Right renal cortex interstitium (tissue), 3 donors: ENCODE data around the gene WFDC1. TPM values are rescaled to one million over a fixed set of nuclear protein-coding genes. Genes with fewer than 3 reads are reported as not detected.
"Not testable (repeated sequence)": the region's sequence is repeated elsewhere in the genome, so short reads cannot be mapped to it uniquely, and the experiment has no call there.

Experiments
- DNase-seq, 3 donors: peaks; one replicate each; pipeline ENCODE4 v3.0.0-alpha.2; 2013; ENCODE audit warnings: low read depth in 3 of 3, low spot score in 2 of 3
- polyA plus RNA-seq, 3 donors: library from polyadenylated mRNA; unstranded; fragments of 120-200 nt; gene quantifications; one replicate each; pipeline ENCODE4 v1.2.1, GENCODE V29; 2013; ENCODE audit not compliant: insufficient read length in 3 of 3

Gene WFDC1
- polyA plus RNA-seq, 3 donors = 2.7 to 3.5 (median 3.1) TPM

- DNase-seq = no peak
Observed at GRCh38 chr16:84324434-84325262, 30.0 kb downstream of the WFDC1 start.

DNA sequence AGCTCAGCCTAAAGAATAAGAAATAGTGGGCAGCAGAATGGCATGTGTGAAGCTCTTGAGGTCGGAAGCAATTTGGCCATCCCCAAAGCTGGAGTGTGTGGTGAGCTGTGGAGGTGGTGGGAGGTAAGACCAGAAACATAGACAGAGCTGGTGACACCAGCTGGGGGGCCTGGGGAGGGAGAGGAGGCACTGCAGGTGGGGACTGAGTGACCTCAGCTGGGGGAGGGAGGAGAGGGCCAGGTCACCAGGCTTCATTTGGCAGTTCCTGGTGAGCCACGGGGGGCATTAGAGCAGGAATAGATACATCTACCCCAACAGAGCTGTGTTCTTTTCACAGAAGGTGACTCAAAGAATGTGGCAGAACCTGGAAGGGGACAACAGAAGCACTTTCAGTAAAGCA is 31.9 kb downstream of the WFDC1 start:
- DNase-seq = no peak

DNA sequence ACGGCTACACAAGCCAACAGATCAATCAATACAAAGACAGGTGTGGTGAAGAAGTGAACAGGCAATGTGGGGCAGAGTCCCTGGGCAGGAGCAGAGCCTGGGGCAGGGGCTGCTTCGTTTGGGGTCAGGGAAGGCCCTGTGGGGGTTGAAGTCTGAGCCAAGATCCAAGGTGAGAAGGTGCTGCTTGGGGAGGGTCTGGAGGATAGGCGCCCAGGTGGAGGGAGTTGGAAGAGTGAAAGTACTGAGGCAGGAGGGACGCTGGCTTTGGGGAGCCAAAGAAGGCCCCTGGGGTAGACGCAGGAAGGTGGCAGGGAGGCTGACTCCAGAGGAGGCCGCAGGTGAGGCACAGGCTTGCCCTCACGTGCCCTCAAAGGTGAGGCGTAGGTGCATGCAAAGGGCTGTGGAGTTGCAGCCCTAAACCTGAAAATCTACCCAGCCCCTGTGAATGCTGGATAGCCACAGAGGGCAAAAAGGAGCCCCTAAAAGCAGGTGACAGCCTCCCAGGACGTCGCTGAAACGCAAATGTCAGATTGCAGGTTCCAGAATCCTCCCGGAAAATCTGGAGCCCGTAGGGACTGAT is 33.3 kb downstream of the WFDC1 start:
- no peak for DNase-seq

GRCh38 chr16:84329016-84329415 is 34.3 kb downstream of the WFDC1 start:
- DNase-seq = no peak

GRCh38 chr16:84329843-84330684 is 35.4 kb downstream of the WFDC1 start:
- DNase-seq = no peak

DNA sequence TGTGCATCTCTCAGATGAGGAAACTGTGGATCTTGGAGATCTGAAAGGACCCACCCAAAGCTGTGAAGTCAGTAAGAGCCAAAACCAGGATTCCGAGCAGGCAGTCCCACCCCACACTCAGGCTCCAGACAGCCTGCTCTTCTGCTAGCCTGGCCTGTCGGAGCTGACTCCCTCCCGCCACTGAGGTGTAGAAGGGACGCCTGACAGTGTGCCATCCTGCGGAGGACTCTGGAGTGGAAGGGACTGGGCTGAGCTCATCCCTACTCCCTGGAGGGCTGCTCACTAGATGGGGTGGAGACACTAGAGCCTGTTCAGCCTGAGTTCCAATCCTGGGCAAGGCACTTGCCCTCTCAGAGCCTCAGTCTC is 36.0 kb downstream of the WFDC1 start:
- no peak for DNase-seq

- no peak for DNase-seq
Observed at GRCh38 chr16:84331998-84332780, 37.5 kb downstream of the WFDC1 start.

DNA sequence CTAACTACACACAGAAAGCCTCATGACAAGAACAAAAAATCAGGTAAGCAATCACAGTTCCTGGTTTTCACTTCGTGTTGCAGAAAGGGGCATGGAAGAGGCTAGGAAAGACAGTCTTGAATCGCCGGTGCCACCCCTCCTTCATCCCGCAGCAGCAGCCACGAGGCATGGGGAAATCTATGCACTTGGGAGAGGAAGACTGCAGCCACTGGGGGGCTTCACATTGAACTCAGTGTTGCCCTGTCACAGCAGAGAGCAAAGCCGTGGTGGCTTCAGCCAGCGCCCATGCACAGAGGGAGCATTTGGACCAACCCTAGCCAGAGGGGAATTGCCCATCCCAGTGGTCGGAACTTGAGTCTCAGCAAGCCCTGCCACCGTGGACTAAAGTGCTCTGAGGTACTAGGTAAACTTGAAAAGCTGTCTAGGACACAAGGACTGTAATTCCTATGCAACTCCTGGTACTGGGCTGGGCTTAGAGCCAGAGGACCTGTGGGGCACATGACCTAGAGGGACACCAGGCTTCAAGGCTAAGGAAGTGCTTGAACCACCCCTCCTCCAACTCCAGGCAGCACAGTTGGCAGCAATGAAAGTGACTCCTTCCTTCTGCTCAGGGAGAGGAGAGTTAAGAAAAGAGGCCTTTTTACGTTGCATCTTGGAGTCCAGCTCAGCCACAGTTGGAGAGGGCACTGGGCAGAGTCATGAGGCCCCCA is 38.5 kb downstream of the WFDC1 start:
- DNase-seq = no peak

DNA sequence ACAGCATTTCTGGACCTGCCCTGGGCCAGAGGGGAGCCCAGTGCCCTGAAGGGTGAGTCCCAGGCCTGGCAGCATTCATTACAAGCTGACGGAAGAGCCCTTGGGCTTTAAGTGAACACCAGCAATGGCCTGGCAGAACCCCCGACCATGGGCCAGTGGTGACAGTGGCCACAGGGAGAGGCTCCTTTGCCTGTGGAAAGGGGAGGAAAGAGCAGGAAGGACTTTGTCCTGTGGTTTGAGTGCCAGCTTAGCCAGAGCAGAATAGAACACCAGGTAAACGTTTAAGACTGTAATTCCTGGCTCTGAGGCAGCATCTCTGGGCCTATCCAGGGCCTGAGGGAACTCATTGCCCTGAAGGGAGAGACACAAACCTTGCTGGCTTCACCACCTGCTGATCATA is 39.4 kb downstream of the WFDC1 start:
- no peak for DNase-seq

DNA sequence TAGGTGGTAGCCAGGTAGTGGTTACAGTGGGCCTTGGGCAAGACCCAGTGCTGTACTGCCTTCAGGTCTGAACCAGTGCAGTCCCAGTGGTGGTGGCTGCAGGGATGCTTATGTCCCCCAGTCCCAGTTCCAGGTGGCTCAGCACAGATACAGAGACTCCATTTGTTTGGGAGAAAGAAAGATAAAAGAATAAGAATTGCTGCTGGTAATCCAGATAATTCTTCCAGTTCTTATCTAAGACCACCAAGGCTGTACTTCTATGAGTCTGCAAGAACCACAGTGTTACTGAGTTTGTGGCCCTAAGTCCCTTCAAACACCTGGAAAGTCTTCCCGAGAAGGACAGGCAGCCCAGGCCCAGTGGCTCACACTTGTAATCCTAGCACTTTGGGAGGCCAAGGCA is 39.8 kb downstream of the WFDC1 start:
- DNase-seq = no peak

DNA sequence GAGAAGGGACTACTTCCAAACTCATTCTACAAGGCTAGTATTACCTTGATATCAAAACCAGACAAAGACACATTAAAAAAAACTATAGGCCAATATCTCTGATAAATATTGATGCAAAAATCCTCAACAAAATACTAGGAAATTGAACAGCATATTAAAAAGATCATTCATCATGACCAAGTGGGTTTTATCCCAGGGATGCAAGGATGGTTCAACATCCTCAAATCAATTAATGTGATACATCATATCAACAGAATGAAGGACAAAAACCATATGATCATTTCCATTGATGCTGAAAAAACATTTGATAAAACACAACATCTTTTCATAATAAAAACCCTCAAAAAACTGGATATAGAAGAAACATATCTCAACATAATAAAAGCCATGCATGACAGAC is 42.6 kb downstream of the WFDC1 start:
- not testable (repeated sequence) for DNase-seq

DNA sequence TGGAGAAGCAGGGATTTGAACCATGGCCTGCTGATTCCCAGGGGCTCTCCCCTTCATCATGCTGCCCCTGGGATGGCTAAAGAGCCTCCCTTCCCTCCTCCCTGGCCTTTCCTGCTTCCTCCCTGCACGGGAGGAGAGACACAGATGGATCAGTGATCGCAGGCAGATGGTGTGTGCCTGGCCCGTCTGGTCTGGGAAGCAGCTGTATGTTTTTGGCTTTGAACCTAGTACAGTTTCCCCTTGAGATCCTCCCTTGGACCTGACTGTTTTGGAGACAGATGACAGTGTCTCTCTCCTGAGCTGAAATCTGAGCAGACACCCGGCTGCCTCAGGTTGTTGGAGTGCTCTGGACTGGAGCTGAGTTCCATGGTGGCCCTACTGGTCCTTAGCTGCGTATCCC is 44.6 kb downstream of the WFDC1 start:
- no peak for DNase-seq

GRCh38 chr16:84339766-84340165 is 45.1 kb downstream of the WFDC1 start:
- DNase-seq = no peak

DNA sequence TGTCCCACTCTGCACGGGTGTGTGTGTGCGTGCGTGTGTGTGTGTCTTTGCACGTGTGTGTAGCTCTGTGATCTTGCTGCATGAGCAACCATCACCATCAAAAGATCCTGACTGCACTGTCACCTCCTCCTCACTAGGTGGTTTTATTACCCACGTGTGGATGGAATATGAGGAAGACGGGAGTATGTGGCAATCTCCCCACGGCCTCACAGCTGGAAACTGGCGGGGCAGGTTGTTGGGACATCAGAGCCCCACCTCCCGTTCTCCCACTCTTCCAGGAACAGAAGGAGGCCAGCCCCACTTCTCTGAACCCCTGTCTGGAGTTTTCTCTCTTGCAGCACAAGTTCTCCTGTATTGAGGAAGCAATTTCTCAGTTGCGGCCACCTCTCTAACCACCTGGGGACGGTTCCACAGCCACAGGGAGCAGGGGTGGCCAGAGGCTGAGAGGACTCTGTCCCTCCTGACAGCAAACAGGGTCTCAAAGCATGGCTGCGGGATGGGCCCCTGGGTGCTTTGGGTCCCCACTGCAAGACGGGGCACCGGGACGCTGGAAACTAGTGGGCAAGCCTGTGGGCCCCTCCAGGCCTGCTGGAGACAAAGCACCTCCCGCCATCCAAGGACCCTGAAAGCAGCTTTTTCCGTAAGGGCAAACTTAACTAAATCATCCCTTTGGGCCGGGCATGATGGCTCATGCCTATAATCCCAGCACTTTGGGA is 45.8 kb downstream of the WFDC1 start:
- DNase-seq = no peak

- no peak for DNase-seq
Observed at GRCh38 chr16:84341528-84342295, 47.0 kb downstream of the WFDC1 start.

GRCh38 chr16:84343800-84344199 is 49.1 kb downstream of the WFDC1 start:
- not testable (repeated sequence) for DNase-seq

- no peak for DNase-seq
Observed at GRCh38 chr16:84344781-84345180, 50.1 kb downstream of the WFDC1 start.

GRCh38 chr16:84347161-84347560 is 52.5 kb downstream of the WFDC1 start:
- no peak for DNase-seq

DNA sequence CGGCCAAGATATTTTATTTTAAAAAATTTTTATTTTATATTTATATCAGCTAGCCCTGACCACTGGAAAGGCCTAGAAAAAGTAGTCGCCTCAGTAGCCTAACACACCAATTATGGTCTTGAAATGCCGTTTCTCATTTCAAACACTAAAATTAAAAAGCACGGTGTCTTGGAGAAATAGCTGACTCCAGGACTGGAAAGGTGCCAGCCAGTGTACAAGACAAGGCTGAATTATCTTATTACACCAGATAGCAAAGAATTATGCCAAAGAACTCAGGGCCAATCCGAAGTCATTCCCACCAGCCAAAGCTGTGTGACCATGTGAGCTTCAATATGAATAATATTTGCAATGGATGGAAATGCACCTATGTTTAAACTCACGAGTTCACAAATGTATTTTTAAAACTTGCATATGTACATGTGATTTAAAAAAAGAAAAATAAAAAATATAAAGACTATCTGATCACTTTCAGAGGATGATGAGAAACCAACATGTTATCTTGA is 53.8 kb downstream of the WFDC1 start:
- no peak for DNase-seq
